ENCODE measurements around the gene SMARCA4.
"Not testable (repeated sequence)": the region's sequence is repeated elsewhere in the genome, so short reads cannot be mapped to it uniquely, and the experiment has no call there.

SMARCA4 gene

GRCh38 chr19:11067356-11068113 lies 106.7 kb downstream of the SMARCA4 start:
- Histone ChIP-seq H3K36me3 (ENCODE audit: insufficient read depth, low read length) (peaks cover 43% of the 10 kb centered on the region), H3K79me2 (ENCODE audit: insufficient read depth, low read length) (no peaks in the 10 kb centered on the region), H3F3A (ENCODE audit: insufficient read depth, low read length) (no peaks in the 10 kb centered on the region), H3K9me3 (ENCODE audit: low read length) (no peaks in the 10 kb centered on the region), H3K4me2 (ENCODE audit: low read length) (no peak overlapping the region), H2AFZ (ENCODE audit: low read length) (no peak overlapping the region), H3K4me1 (ENCODE audit: insufficient read depth, low read length, severe bottlenecking) (no peaks in the 10 kb centered on the region), H3K27ac (ENCODE audit: low read depth, low read length, poor library complexity, severe bottlenecking) (no peak overlapping the region), H3K9me2 (ENCODE audit: low read depth, low read length) (no peaks in the 10 kb centered on the region), H4K20me1 (ENCODE audit: insufficient read depth, low read length) (no peaks in the 10 kb centered on the region), H3K27me3 (ENCODE audit: insufficient read depth, low read length) (no peaks in the 10 kb centered on the region), H3K9ac (ENCODE audit: low read length) (no peak overlapping the region), H3K4me3 (ENCODE audit: low read depth, low read length, poor library complexity, severe bottlenecking) (no peak overlapping the region)
- TF ChIP-seq CTCF (IDR thresholded peaks at IDR 0.05; ENCODE audit: low read length): no peak
- TF ChIP-seq EZH2 (IDR thresholded peaks at IDR 0.05; ENCODE audit: borderline replicate concordance, low read length): no peak

GRCh38 chr19:11069561-11069960 lies 108.7 kb downstream of the SMARCA4 start:
- Histone ChIP-seq H4K20me1 (ENCODE audit: insufficient read depth, low read length) (no peaks in the 10 kb centered on the region), H3K79me2 (ENCODE audit: insufficient read depth, low read length) (no peaks in the 10 kb centered on the region), H3F3A (ENCODE audit: insufficient read depth, low read length) (no peaks in the 10 kb centered on the region), H3K27ac (ENCODE audit: low read depth, low read length, poor library complexity, severe bottlenecking) (no peak overlapping the region), H3K36me3 (ENCODE audit: insufficient read depth, low read length) (peaks cover 30% of the 10 kb centered on the region), H3K9me2 (ENCODE audit: low read depth, low read length) (no peaks in the 10 kb centered on the region), H3K4me3 (ENCODE audit: low read depth, low read length, poor library complexity, severe bottlenecking) (no peak overlapping the region), H2AFZ (ENCODE audit: low read length) (no peak overlapping the region), H3K9me3 (ENCODE audit: low read length) (no peaks in the 10 kb centered on the region), H3K4me2 (ENCODE audit: low read length) (no peak overlapping the region), H3K4me1 (ENCODE audit: insufficient read depth, low read length, severe bottlenecking) (peaks cover 9% of the 10 kb centered on the region), H3K27me3 (ENCODE audit: insufficient read depth, low read length) (no peaks in the 10 kb centered on the region), H3K9ac (ENCODE audit: low read length) (no peak overlapping the region)
- TF ChIP-seq EZH2 (IDR thresholded peaks at IDR 0.05; ENCODE audit: borderline replicate concordance, low read length): no peak

- Histone ChIP-seq H3K4me1 (ENCODE audit: insufficient read depth, low read length, severe bottlenecking) (peaks cover 9% of the 10 kb centered on the region), H3K4me3 (ENCODE audit: low read depth, low read length, poor library complexity, severe bottlenecking) (no peak overlapping the region), H3K9ac (ENCODE audit: low read length) (no peak overlapping the region), H3K27ac (ENCODE audit: low read depth, low read length, poor library complexity, severe bottlenecking) (no peak overlapping the region), H3K4me2 (ENCODE audit: low read length) (no peak overlapping the region), H3F3A (ENCODE audit: insufficient read depth, low read length) (no peaks in the 10 kb centered on the region), H4K20me1 (ENCODE audit: insufficient read depth, low read length) (no peaks in the 10 kb centered on the region), H3K27me3 (ENCODE audit: insufficient read depth, low read length) (no peaks in the 10 kb centered on the region), H3K9me2 (ENCODE audit: low read depth, low read length) (no peaks in the 10 kb centered on the region), H3K79me2 (ENCODE audit: insufficient read depth, low read length) (no peaks in the 10 kb centered on the region), H3K36me3 (ENCODE audit: insufficient read depth, low read length) (peaks cover 25% of the 10 kb centered on the region), H2AFZ (ENCODE audit: low read length) (no peak overlapping the region), H3K9me3 (ENCODE audit: low read length) (no peaks in the 10 kb centered on the region)
- TF ChIP-seq CTCF (IDR thresholded peaks at IDR 0.05; ENCODE audit: low read length): no peak
- TF ChIP-seq EZH2 (IDR thresholded peaks at IDR 0.05; ENCODE audit: borderline replicate concordance, low read length): no peak
Measured at GRCh38 chr19:11070123-11070522, 109.3 kb downstream of the SMARCA4 start.

GRCh38 chr19:11073568-11073967 lies 112.7 kb downstream of the SMARCA4 start:
- H3K36me3 ChIP-seq (ENCODE audit: insufficient read depth, low read length): no peaks in the 10 kb centered on the region
- H3K27me3 ChIP-seq (ENCODE audit: insufficient read depth, low read length): no peaks in the 10 kb centered on the region
- H3K4me3 ChIP-seq (ENCODE audit: low read depth, low read length, poor library complexity, severe bottlenecking): no peak overlapping the region
- no peaks in the 10 kb centered on the region for H3F3A ChIP-seq (ENCODE audit: insufficient read depth, low read length)
- no peaks in the 10 kb centered on the region for H3K9me2 ChIP-seq (ENCODE audit: low read depth, low read length)
- no peak overlapping the region for H3K4me2 ChIP-seq (ENCODE audit: low read length)
- no peak overlapping the region for H3K27ac ChIP-seq (ENCODE audit: low read depth, low read length, poor library complexity, severe bottlenecking)
- H3K4me1 ChIP-seq (ENCODE audit: insufficient read depth, low read length, severe bottlenecking): peaks cover 9% of the 10 kb centered on the region
- H4K20me1 ChIP-seq (ENCODE audit: insufficient read depth, low read length): no peaks in the 10 kb centered on the region
- no peak overlapping the region for H2AFZ ChIP-seq (ENCODE audit: low read length)
- H3K9me3 ChIP-seq (ENCODE audit: low read length): no peaks in the 10 kb centered on the region
- TF ChIP-seq CTCF (IDR thresholded peaks at IDR 0.05; ENCODE audit: low read length) (no peak), EZH2 (IDR thresholded peaks at IDR 0.05; ENCODE audit: borderline replicate concordance, low read length) (no peak)
- no peaks in the 10 kb centered on the region for H3K79me2 ChIP-seq (ENCODE audit: insufficient read depth, low read length)
- no peak overlapping the region for H3K9ac ChIP-seq (ENCODE audit: low read length)

- H2AFZ ChIP-seq (ENCODE audit: low read length); H3K4me3 ChIP-seq (ENCODE audit: low read depth, low read length, poor library complexity, severe bottlenecking); H3K9ac ChIP-seq (ENCODE audit: low read length); H3K36me3 ChIP-seq (ENCODE audit: insufficient read depth, low read length); H3K9me2 ChIP-seq (ENCODE audit: low read depth, low read length); H3K27ac ChIP-seq (ENCODE audit: low read depth, low read length, poor library complexity, severe bottlenecking); H3K4me1 ChIP-seq (ENCODE audit: insufficient read depth, low read length, severe bottlenecking); H3K9me3 ChIP-seq (ENCODE audit: low read length); H3K4me2 ChIP-seq (ENCODE audit: low read length); H3K79me2 ChIP-seq (ENCODE audit: insufficient read depth, low read length); H4K20me1 ChIP-seq (ENCODE audit: insufficient read depth, low read length); H3K27me3 ChIP-seq (ENCODE audit: insufficient read depth, low read length); H3F3A ChIP-seq (ENCODE audit: insufficient read depth, low read length): not testable (repeated sequence)
Measured at GRCh38 chr19:11076792-11077191, 116.0 kb downstream of the SMARCA4 start.

Measured in OCI-LY1 (cell line).